Measurements from ENCODE around the gene EOLA2. TPM values are rescaled to one million over a fixed set of nuclear protein-coding genes. Genes with fewer than 3 reads are reported as not detected.
A peak's percentile ranks its signal among the peaks of the same experiment; 100 is the strongest.
"Not testable (repeated sequence)": the region's sequence is repeated elsewhere in the genome, so short reads cannot be mapped to it uniquely, and the experiment has no call there.

The EOLA2 gene
- total RNA-seq, 1 donor: 15.5 TPM

GRCh38 chrX:149903889-149904748, 34.2 kb downstream of the EOLA2 start:
- TF ChIP-seq CTCF (IDR thresholded peaks at IDR 0.05; ENCODE audit: insufficient read depth, low read length): peak; percentile 27
- H3K4me3 ChIP-seq (ENCODE audit: low read depth, low read length): no peak overlapping the region
- DNase-seq (ENCODE audit: low read depth): peak; percentile 13

- no peak for TF ChIP-seq CTCF (IDR thresholded peaks at IDR 0.05; ENCODE audit: insufficient read depth, low read length)
- DNase-seq (ENCODE audit: low read depth): no peak
- H3K4me3 ChIP-seq (ENCODE audit: low read depth, low read length): no peak overlapping the region
Measured at GRCh38 chrX:149898554-149898953, 39.7 kb downstream of the EOLA2 start.

GRCh38 chrX:149890828-149891227, 47.5 kb downstream of the EOLA2 start:
- H3K4me3 ChIP-seq (ENCODE audit: low read depth, low read length); DNase-seq (ENCODE audit: low read depth): not testable (repeated sequence)

Other genes with a start within 250 kb of the EOLA2 start
- not detected in 2 replicates for gene MAGEA11, start 226.4 kb downstream of the EOLA2 start, total RNA-seq (ENCODE audit: low replicate concordance)
- 0.45 TPM in 1 of 2 replicates, not detected in the other for gene HSFX1, start 164.4 kb downstream of the EOLA2 start, total RNA-seq (ENCODE audit: low replicate concordance)
- not detected in 2 replicates for gene MAGEA9, start 156.6 kb downstream of the EOLA2 start, total RNA-seq (ENCODE audit: low replicate concordance)
- not detected in 2 replicates for gene MAGEA8, start 57.3 kb downstream of the EOLA2 start, total RNA-seq (ENCODE audit: low replicate concordance)
- not detected in 2 replicates for gene HSFX4, start 8.9 kb downstream of the EOLA2 start, total RNA-seq (ENCODE audit: low replicate concordance)